ENCODE results near the gene TRIM15.

TRIM15 gene

GRCh38 chr6:30151580-30151979 lies 11.8 kb upstream of the TRIM15 start (continued):
- TF ChIP-seq ZBTB21 (tag by site-specific recombination; IDR thresholded peaks at IDR 0.05), result no peak
- TF ChIP-seq ZEB2 (tag by site-specific recombination; IDR thresholded peaks at IDR 0.05), result no peak
- TF ChIP-seq ZNF530 (tag by site-specific recombination; IDR thresholded peaks at IDR 0.05; ENCODE audit: low read depth), result no peak

- Histone ChIP-seq H3K36me3 (ENCODE audit: control insufficient read depth in 2 of 2, insufficient read depth in 1 of 2, low read length in 2 of 2) (no peaks in the 10 kb centered on the region), H3K4me1 (ENCODE audit: control insufficient read depth, insufficient read depth, low read length) (peaks cover 27% of the 10 kb centered on the region), H3K9me3 (ENCODE audit: control insufficient read depth, insufficient read depth, low read depth, low read length) (no peaks in the 10 kb centered on the region), H3K4me3 (ENCODE audit: low read depth, low read length) (no peak overlapping the region), H3K27ac (ENCODE audit: extremely low read depth, low read depth, low read length) (no peak overlapping the region)
- POLR2A ChIA-PET, result no interaction called here
- TF ChIP-seq ZNF626 (tag by site-specific recombination; IDR thresholded peaks at IDR 0.05), result no peak
- no peak for TF ChIP-seq ZNF530 (tag by site-specific recombination; IDR thresholded peaks at IDR 0.05; ENCODE audit: low read depth)
- peak; percentile 97 for TF ChIP-seq ZNF664 (tag by site-specific recombination; IDR thresholded peaks at IDR 0.05)
- TF ChIP-seq ZNF473 (tag by site-specific recombination; IDR thresholded peaks at IDR 0.05), result no peak
- 0 out of 2 replicates have a peak, but pooled peaks have one; percentile 24 for TF ChIP-seq ZSCAN16 (tag by site-specific recombination; IDR thresholded peaks at IDR 0.05)
- TF ChIP-seq ZNF791 (tag by site-specific recombination; IDR thresholded peaks at IDR 0.05), result no peak
- TF ChIP-seq FEZF1 (tag by site-specific recombination; IDR thresholded peaks at IDR 0.05), result no peak
- no peak for TF ChIP-seq HOXC10 (CRISPR knock-in tag; IDR thresholded peaks at IDR 0.05)
- no peak for TF ChIP-seq ZNF645 (tag by site-specific recombination; IDR thresholded peaks at IDR 0.05)
- no peak for TF ChIP-seq ZNF157 (tag by site-specific recombination; IDR thresholded peaks at IDR 0.05)
- TF ChIP-seq SCRT2 (tag by site-specific recombination; IDR thresholded peaks at IDR 0.05), result no peak
- no peak for TF ChIP-seq MYNN (tag by site-specific recombination; IDR thresholded peaks at IDR 0.05; ENCODE audit: borderline replicate concordance)
- no peak for TF ChIP-seq ZNF341 (tag by site-specific recombination; IDR thresholded peaks at IDR 0.05; ENCODE audit: low read depth)
- TF ChIP-seq ZNF280D (tag by site-specific recombination; IDR thresholded peaks at IDR 0.05), result no peak
- no peak for TF ChIP-seq ZNF26 (tag by site-specific recombination; IDR thresholded peaks at IDR 0.05)
- TF ChIP-seq ZNF112 (tag by site-specific recombination; IDR thresholded peaks at IDR 0.05), result no peak
- TF ChIP-seq ZNF555 (tag by site-specific recombination; conservative IDR thresholded peaks at IDR 0.05), result no peak
- CTCF ChIA-PET, result interaction anchor here (0.5 to 6.3 kb wide), 6 partner anchors 8 to 121 kb away, joined by 3 to 80 read pairs (median 4); no protein-coding TSS in a partner anchor
These were observed 11.2 kb upstream of the TRIM15 start for GRCh38 chr6:30152016-30152673.

Data from HEK293 (cell line).